ENCODE measurements around the gene SLAMF1. TPM values are rescaled to one million over a fixed set of nuclear protein-coding genes. Genes with fewer than 3 reads are reported as not detected.
A peak's percentile ranks its signal among the peaks of the same experiment; 100 is the strongest.

The SLAMF1 gene
- total and polyA plus RNA-seq, 9 of the 15 experiments (the other 6 are each of a cell fraction or from before 2014, with no cell fraction given): 0.04 to 0.17 (median 0.11) TPM; not detected in 4

DNA sequence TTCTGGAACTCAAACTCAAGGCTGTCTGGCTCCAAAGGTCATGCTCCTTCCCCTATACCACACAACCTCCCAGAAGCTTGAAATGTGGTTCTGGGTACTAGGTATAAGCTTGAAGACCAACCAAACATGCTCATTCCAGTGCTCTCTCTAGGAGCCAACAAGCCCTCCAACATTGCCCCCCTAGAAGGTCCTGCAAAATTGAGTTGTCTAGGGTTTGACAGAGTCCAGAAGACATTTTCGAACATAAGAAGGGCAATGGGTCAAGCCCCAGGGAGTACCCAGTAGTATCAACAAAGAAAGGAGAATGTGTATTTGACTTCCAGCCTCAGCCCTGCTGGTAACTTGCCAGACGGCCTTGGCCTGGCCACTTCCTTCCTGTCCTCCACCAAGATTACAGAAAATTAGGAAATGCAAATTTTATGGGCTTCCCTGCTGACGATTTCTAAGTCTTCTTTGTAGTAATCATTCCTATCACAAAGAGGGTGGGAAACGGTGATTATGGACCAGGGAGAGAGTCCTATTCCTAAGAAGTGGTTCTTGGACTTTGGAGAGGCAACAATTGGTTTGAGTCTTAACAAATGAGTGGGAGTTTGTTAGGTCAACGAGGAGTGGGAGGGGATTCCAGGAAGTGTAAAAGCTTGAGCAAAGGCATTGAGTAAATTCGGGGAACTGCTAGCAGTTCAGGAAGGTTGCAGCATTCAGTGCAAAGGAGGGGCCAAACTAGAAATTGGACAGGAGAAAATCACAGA lies 18.7 kb upstream of the SLAMF1 start (continued):
- TF ChIP-seq, protein P1, sequence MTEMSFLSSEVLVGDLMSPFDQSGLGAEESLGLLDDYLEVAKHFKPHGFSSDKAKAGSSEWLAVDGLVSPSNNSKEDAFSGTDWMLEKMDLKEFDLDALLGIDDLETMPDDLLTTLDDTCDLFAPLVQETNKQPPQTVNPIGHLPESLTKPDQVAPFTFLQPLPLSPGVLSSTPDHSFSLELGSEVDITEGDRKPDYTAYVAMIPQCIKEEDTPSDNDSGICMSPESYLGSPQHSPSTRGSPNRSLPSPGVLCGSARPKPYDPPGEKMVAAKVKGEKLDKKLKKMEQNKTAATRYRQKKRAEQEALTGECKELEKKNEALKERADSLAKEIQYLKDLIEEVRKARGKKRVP (CRISPR knock-in tag; IDR thresholded peaks at IDR 0.05): peak; percentile 3; the same call in 1 of the 2 replicates
- TF ChIP-seq FOXA3 (CRISPR knock-in tag; conservative IDR thresholded peaks at IDR 0.05 in 1 of 2, IDR thresholded peaks at IDR 0.05 in 1 of 2) (peak in 1 of 2 experiments; percentile 39; a peak in 2 of 4 replicates), ZNF589 (CRISPR knock-in tag; IDR thresholded peaks at IDR 0.05; ENCODE audit: low read depth) (peak; percentile 44; the same call in 1 of the 2 replicates), SPI1 (IDR thresholded peaks at IDR 0.05; ENCODE audit: borderline replicate concordance, low read depth, low read length) (peak; percentile 90), TBP (optimal IDR thresholded peaks at IDR 0.05; ENCODE audit: low read depth, low read length) (peak; percentile 67), RUNX1 (IDR thresholded peaks at IDR 0.05; ENCODE audit: low read depth) (no peak), FIP1L1 (IDR thresholded peaks at IDR 0.05; ENCODE audit: low read depth, low read length, poor library complexity, severe bottlenecking) (no peak), MAZ (CRISPR knock-in tag; conservative IDR thresholded peaks at IDR 0.05 in 1 of 2, IDR thresholded peaks at IDR 0.05 in 1 of 2) (peak in 1 of 2 experiments; percentile 82; a peak in 2 of 4 replicates), POLR2H (tag; IDR thresholded peaks at IDR 0.05; ENCODE audit: low read depth) (peak; percentile 76), JUN (IDR thresholded peaks at IDR 0.05; ENCODE audit: borderline replicate concordance, low read depth, low read length) (0 out of 2 replicates have a peak, but pooled peaks have one; percentile 26), JUN (CRISPR knock-in tag; IDR thresholded peaks at IDR 0.05; ENCODE audit: borderline replicate concordance) (no peak), TBL1XR1 (IDR thresholded peaks at IDR 0.05; ENCODE audit: low read length in 2 of 2) (peak in 1 of 2 experiments; percentile 64; a peak in 2 of 4 replicates), NR4A1 (CRISPR knock-in tag; IDR thresholded peaks at IDR 0.05) (no peak), NR4A1 (tag; IDR thresholded peaks at IDR 0.05) (0 out of 2 replicates have a peak, but pooled peaks have one; percentile 22), SMARCC2 (IDR thresholded peaks at IDR 0.05; ENCODE audit: low read depth) (peak; percentile 55; the same call in 1 of the 2 replicates), MTA3 (IDR thresholded peaks at IDR 0.05; ENCODE audit: borderline replicate concordance) (peak; percentile 54; the same call in 1 of the 2 replicates), PTTG1 (tag; IDR thresholded peaks at IDR 0.05; ENCODE audit: low read depth) (no peak), ETV5 (CRISPR knock-in tag; IDR thresholded peaks at IDR 0.05; ENCODE audit: low read depth) (peak; percentile 30; the same call in 1 of the 2 replicates), SMARCA4 (IDR thresholded peaks at IDR 0.05) (peak; percentile 89), KDM1A (IDR thresholded peaks at IDR 0.05) (peak; percentile 86 to 88), CBFA2T2 (conservative IDR thresholded peaks at IDR 0.05) (0 out of 2 replicates have a peak, but pooled peaks have one; percentile 10), POLR2B (IDR thresholded peaks at IDR 0.05; ENCODE audit: low read depth, partially characterized antibody) (no peak), RBBP5 (IDR thresholded peaks at IDR 0.05; ENCODE audit: borderline replicate concordance, insufficient read depth, low read length, poor library complexity, severe bottlenecking) (peak; percentile 68)
- TF ChIP-seq, protein P2, sequence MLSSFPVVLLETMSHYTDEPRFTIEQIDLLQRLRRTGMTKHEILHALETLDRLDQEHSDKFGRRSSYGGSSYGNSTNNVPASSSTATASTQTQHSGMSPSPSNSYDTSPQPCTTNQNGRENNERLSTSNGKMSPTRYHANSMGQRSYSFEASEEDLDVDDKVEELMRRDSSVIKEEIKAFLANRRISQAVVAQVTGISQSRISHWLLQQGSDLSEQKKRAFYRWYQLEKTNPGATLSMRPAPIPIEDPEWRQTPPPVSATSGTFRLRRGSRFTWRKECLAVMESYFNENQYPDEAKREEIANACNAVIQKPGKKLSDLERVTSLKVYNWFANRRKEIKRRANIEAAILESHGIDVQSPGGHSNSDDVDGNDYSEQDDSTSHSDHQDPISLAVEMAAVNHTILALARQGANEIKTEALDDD (IDR thresholded peaks at IDR 0.05): peak; percentile 70
- TF ChIP-seq, protein P3, sequence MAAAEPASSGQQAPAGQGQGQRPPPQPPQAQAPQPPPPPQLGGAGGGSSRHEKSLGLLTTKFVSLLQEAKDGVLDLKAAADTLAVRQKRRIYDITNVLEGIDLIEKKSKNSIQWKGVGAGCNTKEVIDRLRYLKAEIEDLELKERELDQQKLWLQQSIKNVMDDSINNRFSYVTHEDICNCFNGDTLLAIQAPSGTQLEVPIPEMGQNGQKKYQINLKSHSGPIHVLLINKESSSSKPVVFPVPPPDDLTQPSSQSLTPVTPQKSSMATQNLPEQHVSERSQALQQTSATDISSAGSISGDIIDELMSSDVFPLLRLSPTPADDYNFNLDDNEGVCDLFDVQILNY (CRISPR knock-in tag; IDR thresholded peaks at IDR 0.05): no peak
